Measurements from ENCODE around the gene ITGA3.

DNA sequence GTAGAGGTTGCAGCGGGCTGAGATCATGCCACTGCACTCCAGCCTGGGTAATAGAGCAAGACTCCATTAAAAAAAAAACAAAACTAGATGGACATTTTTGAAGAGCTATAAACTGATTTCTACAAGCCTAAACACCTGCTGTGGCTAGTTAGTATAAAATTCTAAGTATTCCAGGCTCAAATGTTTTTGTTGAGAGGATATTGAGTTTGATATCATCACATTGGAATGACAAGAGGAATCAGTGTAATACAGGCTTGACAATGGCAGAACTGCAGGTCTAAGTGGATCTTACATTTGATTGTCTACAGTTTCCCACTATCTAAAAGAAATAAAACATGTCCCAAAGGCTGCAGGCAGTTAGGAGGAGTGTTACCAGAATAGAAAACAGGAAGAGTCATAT is 37.0 kb upstream of the ITGA3 start:
- TF ChIP-seq POLR2A (IDR thresholded peaks at IDR 0.05), result no peak
- TF ChIP-seq, protein P1, sequence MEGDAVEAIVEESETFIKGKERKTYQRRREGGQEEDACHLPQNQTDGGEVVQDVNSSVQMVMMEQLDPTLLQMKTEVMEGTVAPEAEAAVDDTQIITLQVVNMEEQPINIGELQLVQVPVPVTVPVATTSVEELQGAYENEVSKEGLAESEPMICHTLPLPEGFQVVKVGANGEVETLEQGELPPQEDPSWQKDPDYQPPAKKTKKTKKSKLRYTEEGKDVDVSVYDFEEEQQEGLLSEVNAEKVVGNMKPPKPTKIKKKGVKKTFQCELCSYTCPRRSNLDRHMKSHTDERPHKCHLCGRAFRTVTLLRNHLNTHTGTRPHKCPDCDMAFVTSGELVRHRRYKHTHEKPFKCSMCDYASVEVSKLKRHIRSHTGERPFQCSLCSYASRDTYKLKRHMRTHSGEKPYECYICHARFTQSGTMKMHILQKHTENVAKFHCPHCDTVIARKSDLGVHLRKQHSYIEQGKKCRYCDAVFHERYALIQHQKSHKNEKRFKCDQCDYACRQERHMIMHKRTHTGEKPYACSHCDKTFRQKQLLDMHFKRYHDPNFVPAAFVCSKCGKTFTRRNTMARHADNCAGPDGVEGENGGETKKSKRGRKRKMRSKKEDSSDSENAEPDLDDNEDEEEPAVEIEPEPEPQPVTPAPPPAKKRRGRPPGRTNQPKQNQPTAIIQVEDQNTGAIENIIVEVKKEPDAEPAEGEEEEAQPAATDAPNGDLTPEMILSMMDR (IDR thresholded peaks at IDR 0.05), result no peak
